ENCODE data around the gene SLC2A1. TPM values are rescaled to one million over a fixed set of nuclear protein-coding genes. Genes with fewer than 3 reads are reported as not detected.

SLC2A1 gene
- total RNA-seq, 2 donors from 2014 or later = 4.2 to 13.2 TPM

GRCh38 chr1:42998386-42998785, 39.7 kb upstream of the SLC2A1 start:
- Histone ChIP-seq H3K27me3 (no peaks in the 10 kb centered on the region), H3K36me3 (replicated peaks in 1 of 2; ENCODE audit: insufficient read depth in 1 of 2, low read depth in 2 of 2) (no peaks in the 10 kb centered on the region), H3K9me3 (no peaks in the 10 kb centered on the region), H3K4me3 (no peak overlapping the region), H3K4me1 (no peaks in the 10 kb centered on the region), H3K27ac (no peak overlapping the region)
- TF ChIP-seq POLR2A (IDR thresholded peaks at IDR 0.05) = no peak
- TF ChIP-seq, protein P1, sequence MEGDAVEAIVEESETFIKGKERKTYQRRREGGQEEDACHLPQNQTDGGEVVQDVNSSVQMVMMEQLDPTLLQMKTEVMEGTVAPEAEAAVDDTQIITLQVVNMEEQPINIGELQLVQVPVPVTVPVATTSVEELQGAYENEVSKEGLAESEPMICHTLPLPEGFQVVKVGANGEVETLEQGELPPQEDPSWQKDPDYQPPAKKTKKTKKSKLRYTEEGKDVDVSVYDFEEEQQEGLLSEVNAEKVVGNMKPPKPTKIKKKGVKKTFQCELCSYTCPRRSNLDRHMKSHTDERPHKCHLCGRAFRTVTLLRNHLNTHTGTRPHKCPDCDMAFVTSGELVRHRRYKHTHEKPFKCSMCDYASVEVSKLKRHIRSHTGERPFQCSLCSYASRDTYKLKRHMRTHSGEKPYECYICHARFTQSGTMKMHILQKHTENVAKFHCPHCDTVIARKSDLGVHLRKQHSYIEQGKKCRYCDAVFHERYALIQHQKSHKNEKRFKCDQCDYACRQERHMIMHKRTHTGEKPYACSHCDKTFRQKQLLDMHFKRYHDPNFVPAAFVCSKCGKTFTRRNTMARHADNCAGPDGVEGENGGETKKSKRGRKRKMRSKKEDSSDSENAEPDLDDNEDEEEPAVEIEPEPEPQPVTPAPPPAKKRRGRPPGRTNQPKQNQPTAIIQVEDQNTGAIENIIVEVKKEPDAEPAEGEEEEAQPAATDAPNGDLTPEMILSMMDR (IDR thresholded peaks at IDR 0.05) = no peak
- DNase-seq (no peak), ATAC-seq (no peak)
- 72 to 81% methylated on average over 2 of the region's 2 CpGs for WGBS, 2 donors
- intact Hi-C loops (cut with DNase I) = no loop called here

DNA sequence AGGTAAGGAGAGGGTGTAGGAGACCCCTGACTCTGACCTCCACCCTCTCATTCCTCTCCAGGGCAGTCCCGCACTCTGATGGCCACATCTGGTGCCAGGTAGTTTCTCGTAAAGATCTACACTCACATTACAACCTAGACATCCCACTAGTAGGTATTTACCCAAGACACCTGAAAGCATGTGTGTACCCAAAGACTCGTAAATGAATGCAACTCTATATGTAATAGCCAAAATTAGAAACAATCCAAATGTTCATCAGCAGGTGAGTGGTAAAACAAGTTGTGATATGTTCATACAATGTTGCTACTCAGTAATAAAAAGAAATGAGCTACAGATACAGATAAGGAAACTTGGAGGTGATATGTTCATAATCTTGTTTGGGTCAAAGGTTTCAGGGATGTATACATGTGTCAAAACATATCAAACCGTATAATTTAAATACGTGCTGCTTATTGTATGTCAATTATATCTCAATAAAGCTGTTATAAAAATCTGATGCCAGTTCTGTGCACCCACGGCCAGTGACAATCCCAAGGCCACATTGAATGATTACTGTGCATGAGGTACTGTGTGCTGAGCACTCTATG, 37.8 kb upstream of the SLC2A1 start:
- Histone ChIP-seq H3K4me3 (no peak overlapping the region), H3K4me1 (no peaks in the 10 kb centered on the region), H3K27ac (no peak overlapping the region), H3K27me3 (no peaks in the 10 kb centered on the region), H3K9me3 (no peaks in the 10 kb centered on the region), H3K36me3 (replicated peaks in 1 of 2; ENCODE audit: insufficient read depth in 1 of 2, low read depth in 2 of 2) (no peaks in the 10 kb centered on the region)
- ATAC-seq = no peak
- intact Hi-C loops (cut with DNase I) = no loop called here
- no peak for TF ChIP-seq POLR2A (IDR thresholded peaks at IDR 0.05)
- TF ChIP-seq, protein P1 (IDR thresholded peaks at IDR 0.05) = no peak
- WGBS, 2 donors = 72 to 73% methylated on average over 6 of the region's 6 CpGs
- DNase-seq = no peak

DNA sequence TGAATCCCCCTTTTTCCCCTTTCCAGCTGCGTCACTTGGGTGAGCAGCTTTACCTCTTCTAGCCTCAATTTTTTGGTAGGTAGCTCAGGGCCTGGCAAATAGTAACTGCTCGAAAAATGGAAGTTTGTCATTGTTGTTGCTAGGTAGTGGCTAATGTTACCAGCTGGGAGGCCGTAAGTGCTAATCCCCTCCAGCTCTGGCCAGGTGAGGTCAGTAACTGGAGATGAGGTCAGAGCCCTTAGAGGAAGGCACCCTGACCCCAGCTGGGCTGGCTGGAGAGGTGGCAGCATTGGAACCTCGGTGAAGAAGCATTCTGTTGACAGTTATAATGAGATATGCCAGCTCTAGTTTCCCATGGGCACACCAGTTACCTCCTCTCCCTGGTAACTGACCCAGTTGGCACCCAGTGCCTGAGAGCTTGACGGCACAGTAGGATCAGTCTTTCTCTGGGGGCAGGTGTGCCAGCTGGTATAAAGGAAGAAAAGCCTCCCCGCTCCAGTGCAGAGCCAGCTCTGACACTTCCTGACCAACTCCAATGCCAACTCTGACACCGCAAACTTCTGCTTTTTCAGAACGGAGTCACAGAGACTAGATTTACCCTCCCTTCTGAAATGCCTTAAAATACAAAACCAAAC, 35.0 kb upstream of the SLC2A1 start:
- Histone ChIP-seq H3K4me3 (no peak overlapping the region), H3K27ac (no peak overlapping the region), H3K36me3 (replicated peaks in 1 of 2; ENCODE audit: insufficient read depth in 1 of 2, low read depth in 2 of 2) (no peaks in the 10 kb centered on the region), H3K9me3 (no peaks in the 10 kb centered on the region), H3K27me3 (no peaks in the 10 kb centered on the region), H3K4me1 (no peaks in the 10 kb centered on the region)
- ATAC-seq (no peak), DNase-seq (peak in 1 of 4 donors; percentile 18)
- intact Hi-C loops (cut with DNase I) = no loop called here
- TF ChIP-seq, protein P1 (IDR thresholded peaks at IDR 0.05) = no peak
- TF ChIP-seq POLR2A (IDR thresholded peaks at IDR 0.05) = no peak
- 67 to 86% methylated on average over 7 to 8 of the region's 8 CpGs for WGBS, 2 donors

DNA sequence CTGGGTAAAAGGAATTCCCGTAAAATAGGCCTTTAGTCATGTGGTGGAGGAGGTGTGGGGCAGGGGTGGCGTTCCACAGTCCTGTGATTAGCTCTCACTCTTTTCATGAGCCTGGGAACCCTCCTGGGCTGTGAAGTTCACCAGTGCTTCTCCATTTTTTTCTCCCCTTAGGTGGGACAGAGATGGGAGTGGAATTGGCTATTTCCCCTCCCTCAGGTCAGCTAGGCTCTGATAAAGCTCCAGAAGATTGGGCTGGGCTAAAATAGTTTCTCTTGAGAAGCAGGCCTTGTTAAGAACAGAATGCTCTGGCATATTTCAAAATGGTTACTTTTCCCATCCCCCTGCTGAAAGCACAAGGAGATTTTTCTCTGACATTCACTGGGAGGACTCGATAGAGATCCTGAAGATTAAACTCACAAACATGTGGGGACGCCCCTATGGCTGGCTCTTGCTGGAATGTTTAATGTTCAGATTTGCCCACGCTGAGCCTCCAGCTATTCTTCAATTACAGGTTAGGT, 33.4 kb upstream of the SLC2A1 start:
- DNase-seq (no peak), ATAC-seq (no peak)
- Histone ChIP-seq H3K27me3 (no peaks in the 10 kb centered on the region), H3K36me3 (replicated peaks in 1 of 2; ENCODE audit: insufficient read depth in 1 of 2, low read depth in 2 of 2) (no peaks in the 10 kb centered on the region), H3K4me1 (no peaks in the 10 kb centered on the region), H3K4me3 (no peak overlapping the region), H3K9me3 (no peaks in the 10 kb centered on the region), H3K27ac (no peak overlapping the region)
- 82 to 89% methylated on average over 5 of the region's 5 CpGs for WGBS, 2 donors
- intact Hi-C loops (cut with DNase I) = no loop called here
- TF ChIP-seq POLR2A (IDR thresholded peaks at IDR 0.05) = no peak
- TF ChIP-seq, protein P1 (IDR thresholded peaks at IDR 0.05) = no peak
